Measurements from ENCODE around the gene TFCP2. TPM values are rescaled to one million over a fixed set of nuclear protein-coding genes. Genes with fewer than 3 reads are reported as not detected.

The TFCP2 gene
- total RNA-seq, 2 experiments from 2014 or later: 9.4 to 11.7 TPM

DNA sequence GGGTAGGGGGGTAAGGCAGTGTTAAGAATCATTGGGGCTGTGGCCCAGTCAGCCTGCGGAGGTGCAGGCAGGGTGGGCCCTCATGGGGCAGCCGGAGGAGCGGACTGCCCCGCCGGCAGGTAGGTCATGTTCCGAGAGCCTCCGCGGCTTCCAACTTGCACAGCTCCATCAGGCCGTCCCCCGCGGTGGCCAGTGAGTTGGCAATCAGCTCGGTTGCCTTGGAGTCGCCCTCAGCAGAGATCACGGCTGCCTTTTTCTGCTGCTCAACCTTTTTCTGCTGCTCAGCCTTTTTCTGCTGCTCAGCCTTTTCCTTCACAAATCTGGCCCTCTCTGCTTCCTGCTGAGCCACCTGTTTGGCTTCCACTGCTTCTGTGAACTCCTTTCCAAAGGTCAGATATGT lies 48.4 kb downstream of the TFCP2 start:
- no peak overlapping the region for H3K4me3 Mint-ChIP-seq
- intact Hi-C loops (cut with DNase I, micrococcal nuclease): no loop called here
- Histone ChIP-seq H3K4me3 (ENCODE audit: low read length) (no peak overlapping the region), H3K27ac (ENCODE audit: low read depth in 1 of 2, low read length in 2 of 2) (no peak overlapping the region), H3K9me3 (ENCODE audit: control insufficient read depth in 1 of 2, insufficient read depth in 1 of 2, low read length in 2 of 2) (no peaks in the 10 kb centered on the region), H3K36me3 (ENCODE audit: insufficient read depth, low read length) (peaks cover 7% of the 10 kb centered on the region), H3K27me3 (ENCODE audit: control insufficient read depth in 1 of 2, insufficient read depth in 2 of 2, low read length in 2 of 2) (no peaks in the 10 kb centered on the region), H3K4me1 (ENCODE audit: insufficient read depth, low read length) (no peaks in the 10 kb centered on the region)
- no peak overlapping the region for H3K27ac Mint-ChIP-seq
- H3K9me3 Mint-ChIP-seq: no peaks in the 10 kb centered on the region
- POLR2A ChIA-PET: no interaction called here
- DNase-seq: no peak
- H3K4me1 Mint-ChIP-seq (ENCODE audit: low read depth): peaks cover 7% of the 10 kb centered on the region
- no peak for ATAC-seq (ENCODE audit: poor library complexity)
- CTCF ChIA-PET: no interaction called here
- H3K36me3 Mint-ChIP-seq (ENCODE audit: low read depth): peaks cover 14% of the 10 kb centered on the region
- TF ChIP-seq, protein P1, sequence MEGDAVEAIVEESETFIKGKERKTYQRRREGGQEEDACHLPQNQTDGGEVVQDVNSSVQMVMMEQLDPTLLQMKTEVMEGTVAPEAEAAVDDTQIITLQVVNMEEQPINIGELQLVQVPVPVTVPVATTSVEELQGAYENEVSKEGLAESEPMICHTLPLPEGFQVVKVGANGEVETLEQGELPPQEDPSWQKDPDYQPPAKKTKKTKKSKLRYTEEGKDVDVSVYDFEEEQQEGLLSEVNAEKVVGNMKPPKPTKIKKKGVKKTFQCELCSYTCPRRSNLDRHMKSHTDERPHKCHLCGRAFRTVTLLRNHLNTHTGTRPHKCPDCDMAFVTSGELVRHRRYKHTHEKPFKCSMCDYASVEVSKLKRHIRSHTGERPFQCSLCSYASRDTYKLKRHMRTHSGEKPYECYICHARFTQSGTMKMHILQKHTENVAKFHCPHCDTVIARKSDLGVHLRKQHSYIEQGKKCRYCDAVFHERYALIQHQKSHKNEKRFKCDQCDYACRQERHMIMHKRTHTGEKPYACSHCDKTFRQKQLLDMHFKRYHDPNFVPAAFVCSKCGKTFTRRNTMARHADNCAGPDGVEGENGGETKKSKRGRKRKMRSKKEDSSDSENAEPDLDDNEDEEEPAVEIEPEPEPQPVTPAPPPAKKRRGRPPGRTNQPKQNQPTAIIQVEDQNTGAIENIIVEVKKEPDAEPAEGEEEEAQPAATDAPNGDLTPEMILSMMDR (IDR thresholded peaks at IDR 0.05): no peak
- H3K27me3 Mint-ChIP-seq: no peaks in the 10 kb centered on the region

DNA sequence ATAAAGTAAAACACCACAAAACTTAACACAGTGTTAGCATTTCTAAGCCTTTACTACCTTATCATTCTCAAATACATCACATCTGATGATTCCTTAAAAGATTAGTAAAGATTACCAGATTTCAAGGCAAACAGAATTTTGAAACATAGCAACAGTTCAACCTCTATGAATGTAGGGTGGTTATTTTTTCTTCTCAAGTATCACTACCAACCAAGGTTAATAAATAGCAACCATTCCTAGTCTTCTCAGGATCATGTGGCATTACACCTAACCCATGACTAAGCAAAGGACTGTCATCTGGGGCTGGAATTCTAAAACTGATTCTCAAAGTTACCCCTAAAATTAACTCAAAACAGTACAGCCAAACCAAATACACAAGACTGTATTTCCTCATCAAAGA lies 50.1 kb downstream of the TFCP2 start:
- Histone ChIP-seq H3K27me3 (ENCODE audit: control insufficient read depth in 1 of 2, insufficient read depth in 2 of 2, low read length in 2 of 2) (no peaks in the 10 kb centered on the region), H3K27ac (ENCODE audit: low read depth in 1 of 2, low read length in 2 of 2) (no peak overlapping the region), H3K36me3 (ENCODE audit: insufficient read depth, low read length) (peaks cover 11% of the 10 kb centered on the region), H3K9me3 (ENCODE audit: control insufficient read depth in 1 of 2, insufficient read depth in 1 of 2, low read length in 2 of 2) (no peaks in the 10 kb centered on the region), H3K4me1 (ENCODE audit: insufficient read depth, low read length) (no peaks in the 10 kb centered on the region), H3K4me3 (ENCODE audit: low read length) (no peak overlapping the region)
- Mint-ChIP-seq H3K4me1 (ENCODE audit: low read depth) (peaks cover 7% of the 10 kb centered on the region), H3K4me3 (no peak overlapping the region), H3K9me3 (no peaks in the 10 kb centered on the region), H3K27me3 (no peaks in the 10 kb centered on the region), H3K27ac (no peak overlapping the region), H3K36me3 (ENCODE audit: low read depth) (peaks cover 26% of the 10 kb centered on the region)
- CTCF ChIA-PET: no interaction called here
- TF ChIP-seq, protein P1 (IDR thresholded peaks at IDR 0.05): no peak
- POLR2A ChIA-PET: no interaction called here
- no peak for ATAC-seq (ENCODE audit: poor library complexity)
- DNase-seq: no peak
- intact Hi-C loops (cut with DNase I, micrococcal nuclease): no loop called here

DNA sequence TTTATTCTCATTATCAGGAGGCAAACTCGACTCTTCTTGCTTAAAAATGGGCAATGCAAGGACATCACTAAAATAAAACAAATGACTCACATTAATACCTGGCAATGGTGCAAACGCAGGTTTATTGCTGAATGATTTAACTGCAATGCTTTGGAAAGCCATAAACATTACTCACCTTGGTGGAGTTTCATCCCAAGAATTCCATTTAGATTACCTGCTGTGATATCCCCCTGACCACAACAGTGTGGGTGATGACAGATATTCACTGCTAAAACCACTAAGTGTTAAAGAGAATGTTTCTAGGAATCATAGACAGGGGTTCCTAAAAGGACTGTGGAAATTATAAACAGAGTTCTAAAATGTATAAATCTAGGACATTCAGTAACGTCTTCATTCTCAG lies 54.2 kb downstream of the TFCP2 start:
- no peak overlapping the region for H3K27ac Mint-ChIP-seq
- no peaks in the 10 kb centered on the region for H3K9me3 Mint-ChIP-seq
- Histone ChIP-seq H3K4me1 (ENCODE audit: insufficient read depth, low read length) (no peaks in the 10 kb centered on the region), H3K36me3 (ENCODE audit: insufficient read depth, low read length) (peaks cover 31% of the 10 kb centered on the region), H3K27me3 (ENCODE audit: control insufficient read depth in 1 of 2, insufficient read depth in 2 of 2, low read length in 2 of 2) (no peaks in the 10 kb centered on the region), H3K9me3 (ENCODE audit: control insufficient read depth in 1 of 2, insufficient read depth in 1 of 2, low read length in 2 of 2) (no peaks in the 10 kb centered on the region), H3K4me3 (ENCODE audit: low read length) (no peak overlapping the region), H3K27ac (ENCODE audit: low read depth in 1 of 2, low read length in 2 of 2) (no peak overlapping the region)
- H3K36me3 Mint-ChIP-seq (ENCODE audit: low read depth): peaks cover 49% of the 10 kb centered on the region
- ChIA-PET POLR2A (no interaction called here), CTCF (no interaction called here)
- DNase-seq (no peak), ATAC-seq (ENCODE audit: poor library complexity) (no peak)
- no peaks in the 10 kb centered on the region for H3K27me3 Mint-ChIP-seq
- H3K4me1 Mint-ChIP-seq (ENCODE audit: low read depth): no peaks in the 10 kb centered on the region
- TF ChIP-seq, protein P1 (IDR thresholded peaks at IDR 0.05): no peak
- intact Hi-C loops (cut with DNase I, micrococcal nuclease): no loop called here
- H3K4me3 Mint-ChIP-seq: no peak overlapping the region
